HG03159 (cell line): ENCODE measurements around the gene KRTAP6-2.

Source experiments
- ATAC-seq: cut with Tn5 transposase; IDR thresholded peaks from one replicate; pipeline ENCODE4 v1.9.1; 2021; ENCODE audit warnings: mild to moderate bottlenecking, moderate library complexity; ENCODE audit not compliant: unreplicated experiment

Gene KRTAP6-2

GRCh38 chr21:30577766-30578165 lies 20.9 kb downstream of the KRTAP6-2 start:
- no peak for ATAC-seq

- ATAC-seq: no peak
Measured at GRCh38 chr21:30567617-30568016, 31.1 kb downstream of the KRTAP6-2 start.

GRCh38 chr21:30563630-30564029 lies 35.1 kb downstream of the KRTAP6-2 start:
- no peak for ATAC-seq

GRCh38 chr21:30563072-30563471 lies 35.6 kb downstream of the KRTAP6-2 start:
- ATAC-seq: no peak

DNA sequence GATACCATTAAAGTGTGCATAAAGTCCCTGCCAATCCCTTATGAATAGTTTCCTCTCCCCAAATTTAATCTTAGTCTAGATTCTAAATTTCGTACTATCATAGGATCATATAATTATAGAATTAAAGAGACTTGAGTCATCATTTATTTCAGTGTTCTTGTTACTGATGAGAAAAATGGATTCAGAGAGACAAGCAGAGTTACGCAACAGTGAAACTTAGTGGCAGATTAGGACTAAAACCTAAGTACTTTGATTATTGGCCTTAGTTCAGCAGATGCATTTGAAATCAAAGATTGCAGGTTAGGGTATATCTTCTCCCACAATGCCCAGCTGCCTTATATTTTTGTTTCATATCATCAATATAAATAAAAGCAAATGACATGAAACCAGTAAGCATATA lies 36.7 kb downstream of the KRTAP6-2 start:
- ATAC-seq: no peak

DNA sequence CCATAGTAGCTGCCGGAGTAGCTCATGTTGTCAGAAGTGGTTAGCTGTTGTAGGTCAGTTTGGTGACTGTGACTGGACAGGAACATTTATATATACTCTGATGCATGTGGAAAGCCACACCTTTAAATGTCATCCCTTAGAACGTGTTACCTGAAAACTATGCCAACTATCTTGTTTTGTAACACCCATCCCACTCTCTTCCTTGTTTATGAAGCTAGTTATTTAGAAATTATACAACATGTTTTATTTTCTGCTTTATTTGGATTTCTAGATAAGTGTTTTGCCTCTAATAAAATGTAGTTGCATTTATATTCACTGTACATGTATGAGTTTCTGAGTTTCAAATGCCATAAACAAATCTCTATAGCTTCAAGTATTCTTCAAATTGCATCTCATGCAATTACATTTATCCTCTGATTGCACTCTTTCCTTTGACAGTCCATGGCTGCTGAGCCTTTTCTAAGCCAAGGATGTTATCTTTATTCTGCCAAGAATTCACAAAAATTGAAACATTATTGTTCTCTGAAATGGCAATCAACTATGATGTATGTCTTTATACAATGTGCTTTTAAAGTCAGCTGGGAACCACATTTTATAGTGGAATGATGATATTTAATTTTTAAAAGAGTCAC lies 37.3 kb downstream of the KRTAP6-2 start, which contains the start of gene KRTAP19-7:
TSS of gene KRTAP19-7 (minus strand) at position 51 of the 632 bp plus-strand sequence. CDS start at position 26, 25 bp downstream.
- no peak for ATAC-seq

GRCh38 chr21:30555095-30555494 lies 43.6 kb downstream of the KRTAP6-2 start:
- no peak for ATAC-seq

- no peak for ATAC-seq
Measured at GRCh38 chr21:30552782-30553181, 45.9 kb downstream of the KRTAP6-2 start.
